ENCODE measurements around the gene RNF112. TPM values are rescaled to one million over a fixed set of nuclear protein-coding genes. Genes with fewer than 3 reads are reported as not detected.

The RNF112 gene
- total RNA-seq, 2 experiments from 2014 or later, result 1.4 to 1.5 TPM

DNA sequence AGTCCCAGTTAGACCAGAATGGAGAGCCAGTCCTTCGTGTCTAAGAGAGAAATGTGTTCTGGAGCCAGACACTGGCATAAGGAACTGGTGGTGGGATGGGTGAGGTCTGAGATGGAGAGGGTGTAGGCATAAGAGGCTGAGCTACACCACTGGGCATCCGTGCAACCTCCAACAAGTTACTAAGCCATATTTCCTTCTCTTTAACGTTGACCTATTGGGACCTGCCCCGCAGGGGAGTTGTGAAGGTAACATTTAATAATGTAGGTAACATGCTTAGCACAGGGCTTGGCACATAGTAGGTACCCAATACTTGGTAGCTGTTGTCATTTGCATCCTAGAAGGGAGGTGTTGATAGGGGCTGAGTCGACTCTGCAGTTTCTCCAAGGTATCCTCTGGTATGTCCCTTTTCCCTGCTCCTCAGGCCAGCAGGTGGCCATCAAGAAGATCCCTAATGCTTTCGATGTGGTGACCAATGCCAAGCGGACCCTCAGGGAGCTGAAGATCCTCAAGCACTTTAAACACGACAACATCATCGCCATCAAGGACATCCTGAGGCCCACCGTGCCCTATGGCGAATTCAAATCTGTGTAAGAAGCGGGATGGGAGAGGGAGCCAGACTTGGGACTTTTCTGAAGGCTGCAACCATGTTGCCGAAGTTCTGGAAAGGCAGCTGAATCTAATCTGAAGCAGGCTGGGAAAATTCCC is 31.5 kb upstream of the RNF112 start:
- H3K36me3 ChIP-seq (ENCODE audit: insufficient read depth, low read length), result peaks cover 31% of the 10 kb centered on the region
- ATAC-seq (ENCODE audit: poor library complexity), result no peak
- H3K27me3 ChIP-seq (ENCODE audit: control insufficient read depth in 1 of 2, insufficient read depth in 2 of 2, low read length in 2 of 2), result no peaks in the 10 kb centered on the region
- peaks cover 51% of the 10 kb centered on the region for H3K36me3 Mint-ChIP-seq (ENCODE audit: low read depth)
- H3K27me3 Mint-ChIP-seq, result no peaks in the 10 kb centered on the region
- H3K9me3 ChIP-seq (ENCODE audit: control insufficient read depth in 1 of 2, insufficient read depth in 1 of 2, low read length in 2 of 2), result peaks cover 0 to 5% of the 10 kb centered on the region in 2 experiments
- H3K4me3 Mint-ChIP-seq, result peak overlapping the region; percentile 100
- TF ChIP-seq, protein P1, sequence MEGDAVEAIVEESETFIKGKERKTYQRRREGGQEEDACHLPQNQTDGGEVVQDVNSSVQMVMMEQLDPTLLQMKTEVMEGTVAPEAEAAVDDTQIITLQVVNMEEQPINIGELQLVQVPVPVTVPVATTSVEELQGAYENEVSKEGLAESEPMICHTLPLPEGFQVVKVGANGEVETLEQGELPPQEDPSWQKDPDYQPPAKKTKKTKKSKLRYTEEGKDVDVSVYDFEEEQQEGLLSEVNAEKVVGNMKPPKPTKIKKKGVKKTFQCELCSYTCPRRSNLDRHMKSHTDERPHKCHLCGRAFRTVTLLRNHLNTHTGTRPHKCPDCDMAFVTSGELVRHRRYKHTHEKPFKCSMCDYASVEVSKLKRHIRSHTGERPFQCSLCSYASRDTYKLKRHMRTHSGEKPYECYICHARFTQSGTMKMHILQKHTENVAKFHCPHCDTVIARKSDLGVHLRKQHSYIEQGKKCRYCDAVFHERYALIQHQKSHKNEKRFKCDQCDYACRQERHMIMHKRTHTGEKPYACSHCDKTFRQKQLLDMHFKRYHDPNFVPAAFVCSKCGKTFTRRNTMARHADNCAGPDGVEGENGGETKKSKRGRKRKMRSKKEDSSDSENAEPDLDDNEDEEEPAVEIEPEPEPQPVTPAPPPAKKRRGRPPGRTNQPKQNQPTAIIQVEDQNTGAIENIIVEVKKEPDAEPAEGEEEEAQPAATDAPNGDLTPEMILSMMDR (IDR thresholded peaks at IDR 0.05), result no peak
- peaks cover 27% of the 10 kb centered on the region for H3K4me1 ChIP-seq (ENCODE audit: insufficient read depth, low read length)
- intact Hi-C loops (cut with DNase I, micrococcal nuclease), result loop anchor here (5.0 kb wide), 5 partner anchors 68 to 393 kb away; partner anchors contain the start of gene ALDH3A2 (in 1 of the 2)
- peak overlapping the region; percentile 90 for H3K27ac Mint-ChIP-seq
- CTCF ChIA-PET, result interaction anchor here (1.5 kb wide), 1 partner anchor 17 kb away, joined by 5 read pairs; the partner anchor contains the start of gene B9D1
- DNase-seq, result peak in 1 of 14 experiments; percentile 10
- no peaks in the 10 kb centered on the region for H3K9me3 Mint-ChIP-seq
- H3K4me1 Mint-ChIP-seq (ENCODE audit: low read depth), result peaks cover 11% of the 10 kb centered on the region
- peak overlapping the region; percentile 100 for H3K4me3 ChIP-seq (ENCODE audit: low read length)
- no peak overlapping the region for H3K27ac ChIP-seq (ENCODE audit: low read depth in 1 of 2, low read length in 2 of 2)
- POLR2A ChIA-PET, result interaction anchor here (2.5 kb wide), 1 partner anchor 17 kb away, joined by 58 read pairs; the partner anchor contains the start of gene B9D1

DNA sequence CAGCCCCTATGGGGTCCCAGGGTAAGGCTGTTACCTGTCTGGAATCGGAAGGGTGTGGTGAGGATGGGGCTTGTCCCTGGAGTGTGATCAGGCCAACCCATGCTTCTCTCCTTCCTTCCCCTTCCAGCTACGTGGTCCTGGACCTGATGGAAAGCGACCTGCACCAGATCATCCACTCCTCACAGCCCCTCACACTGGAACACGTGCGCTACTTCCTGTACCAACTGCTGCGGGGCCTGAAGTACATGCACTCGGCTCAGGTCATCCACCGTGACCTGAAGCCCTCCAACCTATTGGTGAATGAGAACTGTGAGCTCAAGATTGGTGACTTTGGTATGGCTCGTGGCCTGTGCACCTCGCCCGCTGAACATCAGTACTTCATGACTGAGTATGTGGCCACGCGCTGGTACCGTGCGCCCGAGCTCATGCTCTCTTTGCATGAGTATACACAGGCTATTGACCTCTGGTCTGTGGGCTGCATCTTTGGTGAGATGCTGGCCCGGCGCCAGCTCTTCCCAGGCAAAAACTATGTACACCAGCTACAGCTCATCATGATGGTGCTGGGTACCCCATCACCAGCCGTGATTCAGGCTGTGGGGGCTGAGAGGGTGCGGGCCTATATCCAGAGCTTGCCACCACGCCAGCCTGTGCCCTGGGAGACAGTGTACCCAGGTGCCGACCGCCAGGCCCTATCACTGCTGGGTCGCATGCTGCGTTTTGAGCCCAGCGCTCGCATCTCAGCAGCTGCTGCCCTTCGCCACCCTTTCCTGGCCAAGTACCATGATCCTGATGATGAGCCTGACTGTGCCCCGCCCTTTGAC is 30.3 kb upstream of the RNF112 start:
- H3K9me3 ChIP-seq (ENCODE audit: control insufficient read depth in 1 of 2, insufficient read depth in 1 of 2, low read length in 2 of 2), result peaks cover 0 to 5% of the 10 kb centered on the region in 2 experiments
- H3K4me3 Mint-ChIP-seq, result peak overlapping the region; percentile 76
- intact Hi-C loops (cut with DNase I, micrococcal nuclease), result no loop called here
- peaks cover 11% of the 10 kb centered on the region for H3K4me1 Mint-ChIP-seq (ENCODE audit: low read depth)
- CTCF ChIA-PET, result no interaction called here
- no peak overlapping the region for H3K27ac ChIP-seq (ENCODE audit: low read depth in 1 of 2, low read length in 2 of 2)
- ATAC-seq (ENCODE audit: poor library complexity) (no peak), DNase-seq (peak in 1 of 14 experiments; percentile 12)
- no peaks in the 10 kb centered on the region for H3K27me3 ChIP-seq (ENCODE audit: control insufficient read depth in 1 of 2, insufficient read depth in 2 of 2, low read length in 2 of 2)
- TF ChIP-seq, protein P1 (IDR thresholded peaks at IDR 0.05), result no peak
- peak overlapping the region; percentile 50 for H3K27ac Mint-ChIP-seq
- peaks cover 58% of the 10 kb centered on the region for H3K36me3 Mint-ChIP-seq (ENCODE audit: low read depth)
- H3K36me3 ChIP-seq (ENCODE audit: insufficient read depth, low read length), result peaks cover 31% of the 10 kb centered on the region
- POLR2A ChIA-PET, result no interaction called here
- H3K4me3 ChIP-seq (ENCODE audit: low read length), result no peak overlapping the region
- no peaks in the 10 kb centered on the region for H3K9me3 Mint-ChIP-seq
- peaks cover 27% of the 10 kb centered on the region for H3K4me1 ChIP-seq (ENCODE audit: insufficient read depth, low read length)
- H3K27me3 Mint-ChIP-seq, result no peaks in the 10 kb centered on the region

DNA sequence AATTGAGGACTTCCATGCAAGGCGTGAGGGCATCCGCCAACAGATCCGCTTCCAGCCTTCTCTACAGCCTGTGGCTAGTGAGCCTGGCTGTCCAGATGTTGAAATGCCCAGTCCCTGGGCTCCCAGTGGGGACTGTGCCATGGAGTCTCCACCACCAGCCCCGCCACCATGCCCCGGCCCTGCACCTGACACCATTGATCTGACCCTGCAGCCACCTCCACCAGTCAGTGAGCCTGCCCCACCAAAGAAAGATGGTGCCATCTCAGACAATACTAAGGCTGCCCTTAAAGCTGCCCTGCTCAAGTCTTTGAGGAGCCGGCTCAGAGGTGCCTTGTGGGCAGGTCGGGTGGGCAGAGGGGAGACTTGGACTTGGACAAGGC is 29.7 kb upstream of the RNF112 start:
- TF ChIP-seq, protein P1 (IDR thresholded peaks at IDR 0.05), result no peak
- Mint-ChIP-seq H3K27me3 (no peaks in the 10 kb centered on the region), H3K4me1 (ENCODE audit: low read depth) (peaks cover 11% of the 10 kb centered on the region), H3K9me3 (no peaks in the 10 kb centered on the region), H3K27ac (no peak overlapping the region), H3K36me3 (ENCODE audit: low read depth) (peaks cover 58% of the 10 kb centered on the region), H3K4me3 (peak overlapping the region; percentile 42)
- H3K36me3 ChIP-seq (ENCODE audit: insufficient read depth, low read length), result peaks cover 31% of the 10 kb centered on the region
- POLR2A ChIA-PET, result no interaction called here
- H3K27ac ChIP-seq (ENCODE audit: low read depth in 1 of 2, low read length in 2 of 2), result no peak overlapping the region
- H3K9me3 ChIP-seq (ENCODE audit: control insufficient read depth in 1 of 2, insufficient read depth in 1 of 2, low read length in 2 of 2), result peaks cover 0 to 5% of the 10 kb centered on the region in 2 experiments
- H3K4me3 ChIP-seq (ENCODE audit: low read length), result no peak overlapping the region
- CTCF ChIA-PET, result no interaction called here
- no peak for ATAC-seq (ENCODE audit: poor library complexity)
- peaks cover 24% of the 10 kb centered on the region for H3K4me1 ChIP-seq (ENCODE audit: insufficient read depth, low read length)
- intact Hi-C loops (cut with DNase I, micrococcal nuclease), result no loop called here
- DNase-seq, result no peak
- H3K27me3 ChIP-seq (ENCODE audit: control insufficient read depth in 1 of 2, insufficient read depth in 2 of 2, low read length in 2 of 2), result no peaks in the 10 kb centered on the region
